Endodermal cell (in vitro differentiated cells): ENCODE measurements around the gene CLEC3A. TPM values are rescaled to one million over a fixed set of nuclear protein-coding genes. Genes with fewer than 3 reads are reported as not detected.

Source experiments
- DNase-seq: peaks from one replicate; pipeline ENCODE4 v3.0.0-alpha.2; 2017
- H3K27ac ChIP-seq: 2 replicates; pipeline ENCODE4 v1.5.1; 2013; ENCODE audit warnings: mild to moderate bottlenecking, low read depth, low read length, moderate library complexity
- H3K27me3 ChIP-seq: 2 replicates; pipeline ENCODE4 v1.6.1; 2013; ENCODE audit warnings: mild to moderate bottlenecking, low read length, moderate library complexity; ENCODE audit not compliant: insufficient read depth, control insufficient read depth, poor library complexity, severe bottlenecking
- H3K36me3 ChIP-seq: 2 replicates; pipeline ENCODE4 v1.7.0; 2013; ENCODE audit warnings: mild to moderate bottlenecking, low read length, moderate library complexity; ENCODE audit not compliant: control insufficient read depth, insufficient read depth
- H3K4me1 ChIP-seq: one replicate; pipeline ENCODE4 v1.7.0; 2013; ENCODE audit warnings: low read length; ENCODE audit not compliant: control insufficient read depth, insufficient read depth
- H3K4me3 ChIP-seq: 2 replicates; pipeline ENCODE4 v1.5.1; 2013; ENCODE audit warnings: mild to moderate bottlenecking, low read length, moderate library complexity
- H3K9ac ChIP-seq: 2 replicates; pipeline ENCODE4 v1.6.1; 2013; ENCODE audit warnings: mild to moderate bottlenecking, low read length, moderate library complexity; ENCODE audit not compliant: poor library complexity, severe bottlenecking; ENCODE audit errors: extremely low read depth
- H3K9me3 ChIP-seq: 2 replicates; pipeline ENCODE4 v1.6.1; 2013; ENCODE audit warnings: mild to moderate bottlenecking, low read length, moderate library complexity; ENCODE audit not compliant: control insufficient read depth
- H3K27ac Mint-ChIP-seq: 2 replicates; pipeline ENCODE4 v1.8.0; 2020; ENCODE audit warnings: mixed read lengths
- H3K27me3 Mint-ChIP-seq: 2 replicates; pipeline ENCODE4 v1.8.0; 2021; ENCODE audit warnings: mild to moderate bottlenecking, mixed read lengths; ENCODE audit not compliant: insufficient read depth
- H3K36me3 Mint-ChIP-seq: 2 replicates; pipeline ENCODE4 v1.8.0; 2020; ENCODE audit warnings: low read depth, mixed read lengths
- H3K4me1 Mint-ChIP-seq: 2 replicates; pipeline ENCODE4 v1.8.0; 2020; ENCODE audit warnings: mixed read lengths
- H3K4me3 Mint-ChIP-seq: 2 replicates; pipeline ENCODE4 v1.8.0; 2020; ENCODE audit warnings: mild to moderate bottlenecking, moderate library complexity, mixed read lengths
- H3K9me3 Mint-ChIP-seq: 2 replicates; pipeline ENCODE4 v1.8.0; 2020; ENCODE audit warnings: mild to moderate bottlenecking, mixed read lengths
- WGBS, 2 experiments: methylation state at CpG; one replicate each; pipeline versions ENCODE4 v1.1.5 to v1.1.7; 2013; ENCODE audit warnings: missing lambda C conversion rate in 2 of 2, mixed read lengths in 1 of 2; ENCODE audit not compliant: insufficient coverage in 1 of 2, insufficient read length in 1 of 2; 5-methylcytosine and 5-hydroxymethylcytosine counted together
- total RNA-seq, 2 donors: library from RNA; stranded (reverse); fragmentation: NEBNext Ultra II Directional in 1 of 2; extraction: Animal tissue kit (Norgen Biotek cat#: 25700) in 1 of 2; gene quantifications; 2 replicates in 1 of 2; 3 replicates in 1 of 2; pipeline ENCODE4 v1.2.1, GENCODE V29; 2021
- TF ChIP-seq, protein P1 (sequence below): fragments of 200-600 bp; sonication (generic); conservative IDR thresholded peaks from 2 replicates; pipeline ENCODE4 v1.5.0; 2021; ENCODE audit warnings: antibody characterized with exemption, mild to moderate bottlenecking

The CLEC3A gene
- total RNA-seq, 2 donors from 2014 or later = not detected

DNA sequence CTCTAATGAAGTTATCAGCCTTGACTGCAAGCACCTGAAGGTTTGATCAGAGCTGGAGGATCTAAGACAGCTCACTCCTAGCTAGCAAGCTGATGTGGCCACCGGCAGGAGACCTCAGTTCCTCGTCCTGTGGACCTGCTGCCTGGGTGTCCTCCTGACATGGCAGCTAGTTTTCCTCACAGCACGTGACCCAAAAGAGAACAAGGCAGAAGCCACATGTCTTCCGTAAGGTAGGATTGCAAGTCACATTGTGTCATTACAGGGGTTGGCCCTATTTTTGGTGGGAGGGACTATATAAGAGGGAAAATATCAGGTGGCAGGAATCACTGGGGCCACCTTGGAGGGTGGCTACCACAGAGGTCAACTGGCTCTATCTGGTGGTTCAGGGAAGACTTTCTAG, 59.0 kb downstream of the CLEC3A start:
- Histone ChIP-seq H3K4me3 (no peak overlapping the region), H3K27me3 (peaks cover 13% of the 10 kb centered on the region), H3K9ac (no peak overlapping the region), H3K4me1 (no peaks in the 10 kb centered on the region), H3K9me3 (no peaks in the 10 kb centered on the region), H3K27ac (no peak overlapping the region), H3K36me3 (no peaks in the 10 kb centered on the region)
- Mint-ChIP-seq H3K4me1 (peaks cover 3% of the 10 kb centered on the region), H3K4me3 (no peak overlapping the region), H3K27me3 (peaks cover 88% of the 10 kb centered on the region), H3K36me3 (no peaks in the 10 kb centered on the region), H3K27ac (no peak overlapping the region), H3K9me3 (no peaks in the 10 kb centered on the region)
- TF ChIP-seq, protein P1, sequence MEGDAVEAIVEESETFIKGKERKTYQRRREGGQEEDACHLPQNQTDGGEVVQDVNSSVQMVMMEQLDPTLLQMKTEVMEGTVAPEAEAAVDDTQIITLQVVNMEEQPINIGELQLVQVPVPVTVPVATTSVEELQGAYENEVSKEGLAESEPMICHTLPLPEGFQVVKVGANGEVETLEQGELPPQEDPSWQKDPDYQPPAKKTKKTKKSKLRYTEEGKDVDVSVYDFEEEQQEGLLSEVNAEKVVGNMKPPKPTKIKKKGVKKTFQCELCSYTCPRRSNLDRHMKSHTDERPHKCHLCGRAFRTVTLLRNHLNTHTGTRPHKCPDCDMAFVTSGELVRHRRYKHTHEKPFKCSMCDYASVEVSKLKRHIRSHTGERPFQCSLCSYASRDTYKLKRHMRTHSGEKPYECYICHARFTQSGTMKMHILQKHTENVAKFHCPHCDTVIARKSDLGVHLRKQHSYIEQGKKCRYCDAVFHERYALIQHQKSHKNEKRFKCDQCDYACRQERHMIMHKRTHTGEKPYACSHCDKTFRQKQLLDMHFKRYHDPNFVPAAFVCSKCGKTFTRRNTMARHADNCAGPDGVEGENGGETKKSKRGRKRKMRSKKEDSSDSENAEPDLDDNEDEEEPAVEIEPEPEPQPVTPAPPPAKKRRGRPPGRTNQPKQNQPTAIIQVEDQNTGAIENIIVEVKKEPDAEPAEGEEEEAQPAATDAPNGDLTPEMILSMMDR = no peak
- no peak for DNase-seq
- WGBS, 2 experiments = 89 to 100% methylated on average over 2 to 4 of the region's 4 CpGs

Other genes with a start within 250 kb of the CLEC3A start
- gene VAT1L, start 234.0 kb upstream of the CLEC3A start, total RNA-seq = 1 to 10 TPM in 1 of 2 donors, under 1 TPM in 1; 0.53 to 4.1 TPM
- 10 to 100 TPM; 30.0 to 35.4 TPM for gene WWOX, start 77.1 kb downstream of the CLEC3A start, total RNA-seq